IPS-18a (cell line): ENCODE measurements around the gene DDX4.

ENCODE experiments used
- H3K27ac ChIP-seq: one replicate; pipeline ENCODE4 v1.5.1; 2013; ENCODE audit warnings: low read length
- H3K27me3 ChIP-seq: one replicate; pipeline ENCODE4 v1.6.1; 2013; ENCODE audit warnings: mild to moderate bottlenecking, low read length; ENCODE audit not compliant: control insufficient read depth, insufficient read depth
- H3K36me3 ChIP-seq: one replicate; pipeline ENCODE4 v1.6.1; 2013; ENCODE audit warnings: low read depth, low read length; ENCODE audit not compliant: control insufficient read depth
- H3K4me1 ChIP-seq: one replicate; pipeline ENCODE4 v1.6.1; 2013; ENCODE audit warnings: low read depth, low read length; ENCODE audit not compliant: control insufficient read depth
- H3K4me3 ChIP-seq: one replicate; pipeline ENCODE4 v1.5.1; 2013; ENCODE audit warnings: low read length
- H3K9ac ChIP-seq: one replicate; pipeline ENCODE4 v1.6.1; 2013; ENCODE audit warnings: mild to moderate bottlenecking, low read length, moderate library complexity
- H3K9me3 ChIP-seq: one replicate; pipeline ENCODE4 v1.6.1; 2013; ENCODE audit warnings: low read depth, low read length; ENCODE audit not compliant: control insufficient read depth

The DDX4 gene

GRCh38 chr5:55832446-55832845, 94.6 kb downstream of the DDX4 start:
- Histone ChIP-seq H3K4me1 (no peaks in the 10 kb centered on the region), H3K36me3 (no peaks in the 10 kb centered on the region), H3K9ac (no peak overlapping the region), H3K4me3 (no peak overlapping the region), H3K9me3 (no peaks in the 10 kb centered on the region), H3K27ac (no peak overlapping the region), H3K27me3 (no peaks in the 10 kb centered on the region)

DNA sequence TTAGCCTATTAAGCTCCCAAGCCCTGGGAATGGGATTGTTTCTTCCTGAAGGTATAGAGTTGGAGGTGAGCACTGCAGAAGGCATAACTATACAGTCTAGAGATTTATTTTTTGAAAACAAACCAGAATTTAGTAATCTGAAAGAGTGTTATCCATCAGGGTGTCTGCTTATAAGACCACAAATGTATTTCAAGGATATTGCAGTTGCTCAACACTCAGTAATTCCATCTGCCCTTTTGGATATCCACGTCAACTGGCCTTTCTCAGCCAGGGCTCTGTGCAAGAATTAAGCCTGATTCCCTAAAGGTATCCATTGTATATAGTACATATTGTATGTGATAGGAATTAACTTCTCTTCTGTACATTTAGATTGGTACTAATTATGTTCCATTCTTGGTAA, 98.3 kb downstream of the DDX4 start:
- Histone ChIP-seq H3K27ac (no peak overlapping the region), H3K9me3 (no peaks in the 10 kb centered on the region), H3K4me1 (no peaks in the 10 kb centered on the region), H3K27me3 (no peaks in the 10 kb centered on the region), H3K9ac (no peak overlapping the region), H3K36me3 (no peaks in the 10 kb centered on the region), H3K4me3 (no peak overlapping the region)

DNA sequence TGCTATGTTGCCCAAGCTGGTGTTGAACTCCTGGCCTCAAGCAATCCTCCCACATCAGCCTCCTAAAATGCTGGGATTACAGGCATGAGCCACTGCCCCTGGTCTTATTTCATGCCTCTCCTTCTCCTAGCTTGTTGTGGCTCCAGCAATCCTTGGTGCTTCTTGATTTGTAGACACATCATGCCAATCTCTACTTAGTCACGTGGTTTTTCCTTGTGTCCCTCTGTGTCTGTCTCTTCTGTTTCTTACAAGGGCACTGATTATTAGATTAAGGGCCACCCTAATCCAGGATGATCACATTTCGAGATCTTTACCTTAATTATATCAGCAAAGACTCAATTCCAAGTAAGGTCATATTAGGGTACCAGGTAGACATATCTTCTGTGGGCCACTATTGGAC, 104.1 kb downstream of the DDX4 start:
- Histone ChIP-seq H3K4me3 (no peak overlapping the region), H3K9ac (no peak overlapping the region), H3K27me3 (no peaks in the 10 kb centered on the region), H3K36me3 (no peaks in the 10 kb centered on the region), H3K27ac (no peak overlapping the region), H3K4me1 (no peaks in the 10 kb centered on the region), H3K9me3 (no peaks in the 10 kb centered on the region)

- Histone ChIP-seq H3K4me3 (no peak overlapping the region), H3K9me3 (no peaks in the 10 kb centered on the region), H3K9ac (no peak overlapping the region), H3K27ac (no peak overlapping the region), H3K27me3 (no peaks in the 10 kb centered on the region), H3K4me1 (no peaks in the 10 kb centered on the region), H3K36me3 (no peaks in the 10 kb centered on the region)
These were observed 110.0 kb downstream of the DDX4 start for GRCh38 chr5:55847837-55848236.

DNA sequence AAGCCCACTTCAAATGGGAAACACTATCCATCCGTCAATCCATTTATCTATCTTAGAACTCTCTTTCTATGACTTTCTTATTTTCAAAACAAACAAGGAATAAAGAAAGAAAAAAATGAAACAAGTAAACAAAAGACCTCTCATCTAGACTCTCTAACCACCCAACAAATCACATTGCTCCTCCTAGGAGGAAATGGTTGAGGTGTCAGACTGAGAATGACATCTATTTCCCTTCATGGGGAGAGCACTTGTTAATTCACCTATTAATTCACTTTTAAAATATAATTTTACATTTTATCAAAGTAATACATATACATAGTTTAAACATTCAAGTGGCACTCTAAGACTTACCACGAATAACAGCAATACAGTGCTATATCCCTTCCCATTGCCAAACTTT, 110.9 kb downstream of the DDX4 start:
- no peaks in the 10 kb centered on the region for H3K4me1 ChIP-seq
- no peak overlapping the region for H3K4me3 ChIP-seq
- H3K9me3 ChIP-seq, result no peaks in the 10 kb centered on the region
- H3K36me3 ChIP-seq, result no peaks in the 10 kb centered on the region
- H3K9ac ChIP-seq, result no peak overlapping the region
- H3K27me3 ChIP-seq, result no peaks in the 10 kb centered on the region
- H3K27ac ChIP-seq, result no peak overlapping the region

- H3K27me3 ChIP-seq, result no peaks in the 10 kb centered on the region
- H3K36me3 ChIP-seq, result no peaks in the 10 kb centered on the region
- no peak within 1 kb of the TSS for H3K27ac ChIP-seq
- H3K9ac ChIP-seq, result no peak within 1 kb of the TSS
- H3K4me1 ChIP-seq, result no peaks in the 10 kb centered on the region
- H3K4me3 ChIP-seq, result no peak within 1 kb of the TSS
- no peaks in the 10 kb centered on the region for H3K9me3 ChIP-seq
These were observed 113.2 kb downstream of the DDX4 start, which contains the start of gene IL31RA for GRCh38 chr5:55850839-55851674. TSS of gene IL31RA (plus strand) at chr5:55851357. CDS start at chr5:55851571, 214 bp downstream.

DNA sequence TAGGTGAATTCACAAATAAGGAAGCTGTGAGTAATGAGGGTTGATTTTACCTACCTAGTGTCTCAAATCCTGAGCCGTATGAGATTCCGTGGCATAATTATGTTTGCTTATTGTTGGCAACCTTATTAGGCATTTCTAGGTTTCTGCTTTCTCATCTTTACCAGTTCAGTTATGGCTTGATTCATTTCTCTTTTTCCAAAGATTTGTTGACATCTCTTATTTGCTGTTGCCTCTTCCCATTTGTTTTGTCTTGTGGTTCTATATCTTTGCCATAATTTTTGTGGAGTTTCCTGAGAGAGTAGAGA, 113.8 kb downstream of the DDX4 start:
- H3K4me3 ChIP-seq, result no peak overlapping the region
- H3K9ac ChIP-seq, result no peak overlapping the region

DNA sequence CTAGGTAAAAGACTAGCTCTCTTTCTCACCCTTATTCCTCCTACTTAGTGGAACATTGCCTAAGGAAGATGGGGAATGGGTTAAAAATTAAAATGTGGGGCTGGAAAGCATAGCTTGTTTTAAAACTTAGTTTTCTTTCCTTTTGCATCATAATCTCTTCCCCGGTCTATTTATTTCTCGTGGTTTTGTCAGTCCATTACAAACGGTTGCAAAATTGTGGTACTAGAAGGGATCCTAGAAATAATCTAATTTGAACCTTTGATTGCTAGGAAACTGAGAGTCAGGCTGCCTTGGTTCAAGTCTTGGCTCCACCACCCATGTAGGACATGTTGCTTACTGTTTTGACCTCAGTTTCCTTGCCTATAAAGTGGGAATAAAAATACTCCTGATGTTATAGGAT, 114.6 kb downstream of the DDX4 start:
- Histone ChIP-seq H3K27me3 (no peaks in the 10 kb centered on the region), H3K27ac (no peak overlapping the region), H3K4me1 (no peaks in the 10 kb centered on the region), H3K4me3 (no peak overlapping the region), H3K9me3 (no peaks in the 10 kb centered on the region), H3K36me3 (no peaks in the 10 kb centered on the region), H3K9ac (no peak overlapping the region)

More for the DNA sequence above, 113.8 kb downstream of the DDX4 start:
- H3K4me1 ChIP-seq, result no peaks in the 10 kb centered on the region
- no peaks in the 10 kb centered on the region for H3K9me3 ChIP-seq
- no peaks in the 10 kb centered on the region for H3K27me3 ChIP-seq
- no peaks in the 10 kb centered on the region for H3K36me3 ChIP-seq
- H3K27ac ChIP-seq, result no peak overlapping the region

- H3K36me3 ChIP-seq, result no peaks in the 10 kb centered on the region
- no peaks in the 10 kb centered on the region for H3K27me3 ChIP-seq
- no peak overlapping the region for H3K27ac ChIP-seq
- no peaks in the 10 kb centered on the region for H3K9me3 ChIP-seq
- no peaks in the 10 kb centered on the region for H3K4me1 ChIP-seq
- no peak overlapping the region for H3K4me3 ChIP-seq
- H3K9ac ChIP-seq, result no peak overlapping the region
These were observed 115.3 kb downstream of the DDX4 start for GRCh38 chr5:55853041-55853670.

- H3K4me3 ChIP-seq, result no peak overlapping the region
These were observed 116.0 kb downstream of the DDX4 start for GRCh38 chr5:55853818-55854217.

GRCh38 chr5:55855509-55855908, 117.6 kb downstream of the DDX4 start:
- H3K9me3 ChIP-seq, result no peaks in the 10 kb centered on the region
- no peaks in the 10 kb centered on the region for H3K36me3 ChIP-seq
- no peak overlapping the region for H3K27ac ChIP-seq
- H3K4me3 ChIP-seq, result no peak overlapping the region
- no peaks in the 10 kb centered on the region for H3K27me3 ChIP-seq
- H3K9ac ChIP-seq, result no peak overlapping the region
- no peaks in the 10 kb centered on the region for H3K4me1 ChIP-seq

More at GRCh38 chr5:55853818-55854217, 116.0 kb downstream of the DDX4 start:
- Histone ChIP-seq H3K9me3 (no peaks in the 10 kb centered on the region), H3K36me3 (no peaks in the 10 kb centered on the region), H3K27me3 (no peaks in the 10 kb centered on the region), H3K4me1 (no peaks in the 10 kb centered on the region), H3K9ac (no peak overlapping the region), H3K27ac (no peak overlapping the region)
